Lower lobe of right lung (tissue), 2 donors: ENCODE measurements around the gene ALOX12B. TPM values are rescaled to one million over a fixed set of nuclear protein-coding genes. Genes with fewer than 3 reads are reported as not detected.
A peak's percentile ranks its signal among the peaks of the same experiment; 100 is the strongest.

Source experiments
- ATAC-seq, 2 donors: fragments of 200-7000 bp; cut with Tn5 transposase; one replicate each; pipeline ENCODE4 v1.9.1; 2020 to 2022; ENCODE audit warnings: mild to moderate bottlenecking in 2 of 2, moderate library complexity in 2 of 2
- DNase-seq: peaks from one replicate; pipeline ENCODE4 v3.0.0-alpha.2; 2020
- H3K27ac ChIP-seq: fragments of 200-600 bp; one replicate; pipeline ENCODE4 v1.8.0; 2022
- H3K27me3 ChIP-seq: fragments of 200-600 bp; one replicate; pipeline ENCODE4 v1.8.0; 2022; ENCODE audit warnings: low read depth
- H3K36me3 ChIP-seq: fragments of 200-600 bp; one replicate; pipeline ENCODE4 v1.8.0; 2022; ENCODE audit warnings: mild to moderate bottlenecking
- H3K4me1 ChIP-seq: fragments of 200-600 bp; one replicate; pipeline ENCODE4 v1.8.0; 2022
- H3K4me3 ChIP-seq: fragments of 200-600 bp; one replicate; pipeline ENCODE4 v1.8.0; 2022; ENCODE audit warnings: mild to moderate bottlenecking
- H3K9me3 ChIP-seq: fragments of 200-600 bp; one replicate; pipeline ENCODE4 v1.8.0; 2022
- CTCF ChIP-seq: fragments of 200-600 bp; IDR thresholded peaks from one replicate; pipeline ENCODE4 v1.8.0; 2022; ENCODE audit warnings: antibody characterized with exemption, mild to moderate bottlenecking
- intact Hi-C: fragments of 100-400 bp; cut with DNase I; formaldehyde crosslinking; loops from one replicate; pipeline ENCODE4 v1.11.0; 2022
- total RNA-seq: library from RNA; stranded (reverse); fragmentation: NEBNext Ultra II Directional; extraction: Animal tissue kit (Norgen Biotek cat#: 25700); gene quantifications from one replicate; pipeline ENCODE4 v1.2.1, GENCODE V29; 2021
- donor health status: DM: no; HTN: yes; CAD: no; lungs with severe emphysema.

Gene ALOX12B
- total RNA-seq, 1 donor from 2014 or later: not detected

- Histone ChIP-seq H3K4me3 (peak overlapping the region; percentile 74), H3K4me1 (peaks cover 70% of the 10 kb centered on the region), H3K9me3 (no peaks in the 10 kb centered on the region), H3K27ac (peak overlapping the region; percentile 75), H3K27me3 (peaks cover 70% of the 10 kb centered on the region), H3K36me3 (no peaks in the 10 kb centered on the region)
- ATAC-seq (peak; percentile 73 to 76), DNase-seq (peak; percentile 83)
- intact Hi-C loops: no loop called here
- TF ChIP-seq CTCF: no peak
Measured at GRCh38 chr17:8119581-8120519, 32.3 kb upstream of the ALOX12B start.

GRCh38 chr17:8118769-8119580 lies 31.5 kb upstream of the ALOX12B start:
- H3K9me3 ChIP-seq: no peaks in the 10 kb centered on the region
- peak overlapping the region; percentile 74 for H3K4me3 ChIP-seq
- H3K4me1 ChIP-seq: peaks cover 61% of the 10 kb centered on the region
- intact Hi-C loops: no loop called here
- DNase-seq (peak; percentile 94), ATAC-seq (peak; percentile 83 to 90)
- peaks cover 68% of the 10 kb centered on the region for H3K27me3 ChIP-seq
- no peaks in the 10 kb centered on the region for H3K36me3 ChIP-seq
- TF ChIP-seq CTCF: peak; percentile 88
- peak overlapping the region; percentile 75 for H3K27ac ChIP-seq

GRCh38 chr17:8117980-8118768 lies 30.7 kb upstream of the ALOX12B start, which contains the start of gene ALOXE3:
Gene ALOXE3, minus strand, starts transcription at chr17:8118514. Its CDS starts 524 bp downstream, at chr17:8117990.
- ATAC-seq (peak; percentile 10 to 20), DNase-seq (no peak)
- no peak for TF ChIP-seq CTCF
- peaks cover 53% of the 10 kb centered on the region for H3K4me1 ChIP-seq
- H3K9me3 ChIP-seq: no peaks in the 10 kb centered on the region
- H3K27me3 ChIP-seq: peaks cover 68% of the 10 kb centered on the region
- H3K27ac ChIP-seq: peak within 1 kb of the TSS; percentile 75
- intact Hi-C loops: no loop called here
- peak within 1 kb of the TSS; percentile 74 for H3K4me3 ChIP-seq
- no peaks in the 10 kb centered on the region for H3K36me3 ChIP-seq

- ATAC-seq: no peak
- DNase-seq: peak; percentile 50
- H3K4me3 ChIP-seq: peak overlapping the region; percentile 74
- no peaks in the 10 kb centered on the region for H3K9me3 ChIP-seq
- no peak for TF ChIP-seq CTCF
- peaks cover 46% of the 10 kb centered on the region for H3K4me1 ChIP-seq
- H3K36me3 ChIP-seq: no peaks in the 10 kb centered on the region
- H3K27me3 ChIP-seq: peaks cover 68% of the 10 kb centered on the region
- intact Hi-C loops: no loop called here
- no peak overlapping the region for H3K27ac ChIP-seq
Measured at GRCh38 chr17:8117367-8117979, 30.0 kb upstream of the ALOX12B start.
